Common myeloid progenitor, CD34-positive (primary cell): ENCODE results near the gene KCNIP4.
"Not testable (repeated sequence)": the region's sequence is repeated elsewhere in the genome, so short reads cannot be mapped to it uniquely, and the experiment has no call there.

ENCODE experiments used
- CTCF ChIA-PET: fragments of 350-600 bp; sonication (Branson Sonifier 250); formaldehyde crosslinking; loops from one replicate; lab custom pipeline; 2021; ENCODE audit warnings: antibody characterized with exemption; lab: Charles Lee
- POLR2A ChIA-PET: fragments of 350-600 bp; sonication (Branson Sonifier 250); formaldehyde crosslinking; loops from one replicate; lab custom pipeline; 2021; ENCODE audit warnings: antibody characterized with exemption; lab: Charles Lee
- DNase-seq, 3 donors: peaks; one replicate each; pipeline versions ENCODE4 v3.0.0 to v3.0.0-alpha.2; 2013
- H3K27ac ChIP-seq, 2 experiments: 1 replicate in 1 of 2; 2 replicates in 1 of 2; pipeline ENCODE4 v1.7.0; 2013; ENCODE audit warnings: inconsistent platforms in 2 of 2, low read length in 2 of 2, mild to moderate bottlenecking in 2 of 2, low read depth in 1 of 2, moderate library complexity in 1 of 2; ENCODE audit not compliant: severe bottlenecking in 2 of 2, insufficient read depth in 1 of 2, poor library complexity in 1 of 2
- H3K27me3 ChIP-seq, 5 experiments: replicated peaks in 2 of 5; 1 replicate in 3 of 5; 2 replicates in 2 of 5; pipeline versions ENCODE4 v1.6.1 to v1.7.0; 2013; ENCODE audit warnings: low read length in 4 of 5, mild to moderate bottlenecking in 2 of 5, moderate library complexity in 2 of 5, inconsistent platforms in 1 of 5; ENCODE audit not compliant: insufficient read depth in 5 of 5, control insufficient read depth in 4 of 5
- H3K36me3 ChIP-seq, 4 experiments: 1 replicate in 2 of 4; 2 replicates in 2 of 4; pipeline versions ENCODE4 v1.6.1 to v1.7.0; 2013; ENCODE audit warnings: low read length in 3 of 4, control low read depth in 1 of 4, mild to moderate bottlenecking in 1 of 4; ENCODE audit not compliant: control insufficient read depth in 4 of 4, insufficient read depth in 4 of 4
- H3K4me1 ChIP-seq, 4 experiments: 1 replicate in 3 of 4; 2 replicates in 1 of 4; pipeline versions ENCODE4 v1.6.1 to v1.7.1; 2013; ENCODE audit warnings: low read length in 3 of 4, mild to moderate bottlenecking in 3 of 4, control low read depth in 1 of 4, inconsistent platforms in 1 of 4, moderate library complexity in 1 of 4; ENCODE audit not compliant: control insufficient read depth in 4 of 4, insufficient read depth in 4 of 4; ENCODE audit errors: control extremely low read depth in 1 of 4
- H3K4me3 ChIP-seq, 7 experiments: 1 replicate in 4 of 7; 2 replicates in 3 of 7; pipeline versions ENCODE4 v1.5.1 to v1.7.0; 2013; ENCODE audit warnings: mild to moderate bottlenecking in 7 of 7, low read length in 6 of 7, moderate library complexity in 6 of 7, inconsistent platforms in 2 of 7, low read depth in 2 of 7, control low read depth in 1 of 7; ENCODE audit not compliant: insufficient read depth in 4 of 7, control insufficient read depth in 1 of 7; ENCODE audit errors: extremely low read depth in 1 of 7
- H3K9me3 ChIP-seq, 5 experiments: 1 replicate in 4 of 5; 2 replicates in 1 of 5; pipeline versions ENCODE4 v1.6.1 to v1.7.1; 2013; ENCODE audit warnings: low read length in 4 of 5, mild to moderate bottlenecking in 2 of 5, inconsistent platforms in 1 of 5, low read depth in 1 of 5, moderate library complexity in 1 of 5; ENCODE audit not compliant: control insufficient read depth in 4 of 5, insufficient read depth in 2 of 5; ENCODE audit errors: control extremely low read depth in 1 of 5
- WGBS: methylation state at CpG from one replicate; pipeline ENCODE4 v1.1.5; 2013; ENCODE audit not compliant: insufficient coverage; 5-methylcytosine and 5-hydroxymethylcytosine counted together

The KCNIP4 gene

DNA sequence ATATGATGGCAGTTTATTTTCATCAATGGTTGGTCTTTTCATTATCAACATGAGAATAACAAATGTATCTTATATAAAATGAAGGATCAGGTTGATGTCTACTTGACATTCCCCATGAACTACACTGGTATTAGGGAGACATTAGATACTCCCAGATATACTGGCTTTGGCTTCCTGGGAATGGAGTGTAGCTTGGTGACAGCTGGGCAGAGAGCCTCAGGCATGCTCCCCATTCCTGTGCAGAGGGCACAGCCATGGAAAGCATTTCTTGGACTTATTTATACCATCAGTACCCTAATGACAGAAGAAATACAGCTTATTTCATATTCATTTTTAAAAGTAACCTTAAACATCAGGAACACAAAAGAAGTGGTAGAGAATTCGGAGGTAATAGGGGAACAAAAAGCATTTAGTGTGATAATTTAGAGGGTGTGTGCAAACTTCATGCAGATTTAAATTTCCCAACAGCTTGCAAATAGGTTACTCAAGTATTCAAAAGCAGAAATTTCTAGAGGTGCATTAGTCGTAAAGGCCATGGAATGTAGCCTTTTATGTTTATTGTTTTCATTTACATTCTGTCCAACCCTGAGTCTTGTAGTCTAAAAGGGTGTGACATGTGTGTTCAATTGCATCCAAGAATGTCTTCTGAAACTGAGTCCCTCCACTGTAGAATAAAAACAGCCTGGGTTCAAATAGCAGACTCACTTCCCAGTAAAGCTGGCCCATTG lies 573.8 kb downstream of the KCNIP4 start:
- no peak for DNase-seq
- ChIA-PET POLR2A (no interaction called here), CTCF (no interaction called here)
- H3K36me3 ChIP-seq: no peaks in the 10 kb centered on the region
- H3K4me3 ChIP-seq: no peak overlapping the region
- no peaks in the 10 kb centered on the region for H3K9me3 ChIP-seq
- H3K4me1 ChIP-seq: no peaks in the 10 kb centered on the region
- H3K27ac ChIP-seq: no peak overlapping the region
- WGBS: no CpG with 5 or more reads among the region's 2 CpGs
- no peaks in the 10 kb centered on the region for H3K27me3 ChIP-seq

DNA sequence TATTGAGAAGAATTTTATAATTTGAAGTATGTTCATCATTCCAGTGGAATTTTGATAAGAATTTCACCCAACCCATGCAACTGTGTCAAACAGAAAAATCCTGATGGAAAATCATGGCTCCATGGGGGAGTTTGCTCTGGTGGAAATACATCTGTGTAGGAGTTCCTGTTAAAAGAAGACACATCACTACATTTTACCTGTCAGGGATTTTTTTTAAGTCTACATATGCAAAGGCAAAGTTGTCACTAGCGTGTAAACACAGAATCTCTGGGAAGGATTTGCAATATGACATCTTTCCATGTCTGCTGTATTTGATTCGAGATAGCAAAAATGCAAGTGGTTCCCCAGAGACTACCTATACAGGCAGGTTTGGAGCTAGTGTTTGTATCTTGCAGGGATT lies 581.0 kb downstream of the KCNIP4 start:
- WGBS: 78% methylated on average over 2 of the region's 2 CpGs
- no peak for DNase-seq
- H3K27ac ChIP-seq: no peak overlapping the region
- ChIA-PET CTCF (no interaction called here), POLR2A (no interaction called here)
- H3K27me3 ChIP-seq: no peaks in the 10 kb centered on the region
- no peaks in the 10 kb centered on the region for H3K9me3 ChIP-seq
- no peaks in the 10 kb centered on the region for H3K36me3 ChIP-seq
- no peak overlapping the region for H3K4me3 ChIP-seq
- no peaks in the 10 kb centered on the region for H3K4me1 ChIP-seq

DNA sequence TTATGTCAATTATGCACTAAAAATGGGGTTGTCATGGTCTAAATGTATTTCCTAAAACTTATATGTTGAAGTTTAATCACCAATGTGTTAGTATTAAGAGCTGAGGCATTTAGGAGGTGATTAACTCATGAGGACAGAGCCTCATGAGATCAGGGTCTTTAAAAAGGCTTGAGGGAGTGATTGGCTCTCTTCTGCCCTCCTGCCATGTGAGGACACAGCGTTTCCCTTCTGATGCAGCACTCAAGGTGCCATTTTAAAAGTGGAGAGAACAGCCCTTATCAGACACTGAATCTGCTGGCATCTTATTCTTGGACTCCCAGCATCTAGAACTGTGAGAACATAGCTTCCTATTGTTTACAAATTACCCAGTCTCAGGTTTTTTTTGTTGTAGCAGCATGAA lies 581.7 kb downstream of the KCNIP4 start:
- no peaks in the 10 kb centered on the region for H3K9me3 ChIP-seq
- no peak for DNase-seq
- WGBS: 76% methylated on average over 1 of the region's 1 CpG
- no peaks in the 10 kb centered on the region for H3K36me3 ChIP-seq
- ChIA-PET CTCF (no interaction called here), POLR2A (no interaction called here)
- no peak overlapping the region for H3K27ac ChIP-seq
- H3K27me3 ChIP-seq: no peaks in the 10 kb centered on the region
- no peaks in the 10 kb centered on the region for H3K4me1 ChIP-seq
- no peak overlapping the region for H3K4me3 ChIP-seq

DNA sequence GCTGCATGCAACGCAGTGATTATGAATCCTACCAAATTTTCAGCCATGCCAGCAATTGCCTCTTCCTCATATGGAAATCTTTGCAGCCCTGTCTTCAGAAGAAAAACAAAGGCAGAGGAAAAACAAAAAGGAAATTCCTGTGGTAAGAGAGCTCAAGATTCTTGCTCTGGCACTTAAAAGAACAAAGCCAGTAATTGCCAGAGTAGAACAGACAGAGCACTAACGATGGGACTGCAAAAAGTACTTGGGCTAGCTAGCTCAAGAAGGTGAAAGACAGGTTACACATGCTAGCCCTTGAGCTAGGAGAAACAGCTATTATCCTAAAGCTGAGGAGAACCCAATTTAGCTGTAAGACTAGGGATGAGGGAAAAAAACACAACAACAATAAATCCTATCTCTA lies 582.3 kb downstream of the KCNIP4 start:
- no peak for DNase-seq
- Histone ChIP-seq H3K27me3 (no peaks in the 10 kb centered on the region), H3K9me3 (no peaks in the 10 kb centered on the region), H3K4me1 (no peaks in the 10 kb centered on the region), H3K36me3 (no peaks in the 10 kb centered on the region), H3K27ac (no peak overlapping the region), H3K4me3 (no peak overlapping the region)
- ChIA-PET POLR2A (no interaction called here), CTCF (no interaction called here)
- WGBS: 33% methylated on average over 2 of the region's 2 CpGs

DNA sequence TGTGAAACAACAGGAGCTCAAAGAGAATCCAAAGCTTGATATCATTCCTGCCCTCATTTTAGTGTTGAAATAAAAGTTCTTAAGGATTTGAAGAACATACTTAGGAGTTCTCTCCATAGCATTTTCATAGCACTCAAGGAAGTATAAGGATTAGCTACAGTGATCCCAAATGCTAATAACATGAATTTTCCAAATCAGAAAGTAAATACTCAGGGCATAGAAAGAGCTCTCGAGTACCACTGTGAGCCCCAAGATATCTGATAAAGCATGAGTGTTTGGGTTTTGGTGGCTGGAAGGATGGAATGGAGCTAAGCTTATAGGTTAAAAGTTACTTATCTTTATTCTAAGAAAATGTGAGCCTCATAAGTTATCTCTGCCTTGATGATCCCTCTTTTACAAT lies 584.9 kb downstream of the KCNIP4 start:
- ChIA-PET CTCF (no interaction called here), POLR2A (no interaction called here)

DNA sequence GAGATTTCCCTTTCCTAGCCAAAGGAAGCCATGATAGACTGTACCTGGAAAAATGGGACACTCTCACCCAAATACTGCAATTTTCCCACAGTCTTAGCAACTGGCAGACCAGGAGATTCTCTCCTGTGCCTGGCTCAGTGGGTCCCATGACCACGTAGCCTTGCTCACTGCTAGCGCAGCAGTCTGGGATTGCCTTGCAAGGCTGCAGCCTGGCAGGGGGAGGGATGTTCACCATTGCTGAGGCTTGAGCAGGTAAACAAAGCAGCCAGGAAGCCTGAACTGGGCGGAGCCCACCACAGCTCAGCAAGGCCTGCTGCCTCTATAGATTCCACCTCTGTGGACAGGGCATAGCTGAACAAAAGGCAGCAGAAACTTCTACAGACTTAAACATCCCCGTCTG lies 596.2 kb downstream of the KCNIP4 start:
- CTCF ChIA-PET: not testable (repeated sequence)

More for the DNA sequence above, 584.9 kb downstream of the KCNIP4 start:
- no peaks in the 10 kb centered on the region for H3K27me3 ChIP-seq
- no peak overlapping the region for H3K4me3 ChIP-seq
- no peaks in the 10 kb centered on the region for H3K4me1 ChIP-seq
- H3K9me3 ChIP-seq: no peaks in the 10 kb centered on the region
- H3K36me3 ChIP-seq: no peaks in the 10 kb centered on the region
- no CpG with 5 or more reads among the region's 1 CpG for WGBS
- DNase-seq: no peak
- no peak overlapping the region for H3K27ac ChIP-seq

DNA sequence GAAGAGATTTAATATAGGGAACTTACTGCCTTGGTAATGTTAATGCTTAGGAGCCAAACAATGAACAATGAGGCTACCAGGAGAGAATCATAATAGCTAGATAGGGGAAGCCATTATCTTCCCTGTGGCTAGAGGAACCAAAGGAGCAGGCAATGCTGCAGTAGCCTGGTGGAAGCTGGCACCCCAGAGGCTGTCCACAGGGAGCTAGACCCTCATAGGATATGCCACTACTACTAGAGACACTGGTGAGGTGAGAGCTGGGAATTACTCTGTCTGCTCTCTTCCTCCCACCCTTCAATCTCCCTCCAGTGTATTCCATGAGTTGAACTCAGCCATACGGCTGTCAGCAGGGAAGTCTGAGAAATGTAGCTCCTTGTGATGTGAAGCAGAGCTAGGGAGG lies 601.4 kb downstream of the KCNIP4 start:
- Histone ChIP-seq H3K27ac (no peak overlapping the region), H3K4me3 (no peak overlapping the region), H3K36me3 (no peaks in the 10 kb centered on the region), H3K4me1 (no peaks in the 10 kb centered on the region), H3K9me3 (peaks cover 0 to 3% (median 0%) of the 10 kb centered on the region in 5 experiments), H3K27me3 (no peaks in the 10 kb centered on the region)
- no peak for DNase-seq
- no CpG with 5 or more reads among the region's 1 CpG for WGBS
- POLR2A ChIA-PET: no interaction called here
- CTCF ChIA-PET: interaction anchor here (1.0 to 1.2 kb wide), 2 partner anchors 8 to 12 kb away, joined by 3 read pairs; no protein-coding TSS in a partner anchor

More for the DNA sequence above, 596.2 kb downstream of the KCNIP4 start:
- 96% methylated on average over 3 of the region's 4 CpGs for WGBS
- H3K4me1 ChIP-seq, DNase-seq, H3K27ac ChIP-seq, H3K27me3 ChIP-seq, H3K4me3 ChIP-seq, H3K36me3 ChIP-seq, H3K9me3 ChIP-seq, POLR2A ChIA-PET: not testable (repeated sequence)
